Liver (tissue), 9 donors: Measurements from ENCODE around the gene CPN1. TPM values are rescaled to one million over a fixed set of nuclear protein-coding genes. Genes with fewer than 3 reads are reported as not detected.

Experiments
- DNase-seq: peaks from one replicate; pipeline ENCODE4 v3.0.0-alpha.2; 2017; ENCODE audit warnings: low spot score
- H3K27ac ChIP-seq, 2 donors: one replicate each; pipeline ENCODE4 v1.7.0; 2013; ENCODE audit warnings: inconsistent platforms in 2 of 2, low read length in 2 of 2, control low read depth in 1 of 2, low read depth in 1 of 2, mild to moderate bottlenecking in 1 of 2
- H3K27me3 ChIP-seq, 4 donors: one replicate each; pipeline versions ENCODE4 v1.6.1 to v1.7.0; 2013; ENCODE audit warnings: low read length in 3 of 4, inconsistent platforms in 1 of 4, mild to moderate bottlenecking in 1 of 4, moderate library complexity in 1 of 4; ENCODE audit not compliant: control insufficient read depth in 4 of 4, insufficient read depth in 4 of 4
- H3K36me3 ChIP-seq, 4 donors: one replicate each; pipeline versions ENCODE4 v1.6.1 to v1.7.0; 2013; ENCODE audit warnings: low read length in 3 of 4, mild to moderate bottlenecking in 3 of 4, low read depth in 1 of 4, moderate library complexity in 1 of 4; ENCODE audit not compliant: control insufficient read depth in 4 of 4, insufficient read depth in 3 of 4
- H3K4me1 ChIP-seq, 4 donors: one replicate each; pipeline versions ENCODE4 v1.6.1 to v1.7.0; 2013; ENCODE audit warnings: low read length in 3 of 4, mild to moderate bottlenecking in 3 of 4, moderate library complexity in 1 of 4; ENCODE audit not compliant: control insufficient read depth in 4 of 4, insufficient read depth in 4 of 4
- H3K4me3 ChIP-seq, 3 donors: one replicate each; pipeline versions ENCODE4 v1.6.1 to v1.7.0; 2013; ENCODE audit warnings: low read length in 3 of 3, control low read depth in 1 of 3, low read depth in 1 of 3, mild to moderate bottlenecking in 1 of 3
- H3K9ac ChIP-seq, 2 donors: one replicate each; pipeline ENCODE4 v1.7.0; 2013; ENCODE audit warnings: low read length in 2 of 2, mild to moderate bottlenecking in 2 of 2, moderate library complexity in 2 of 2, control low read depth in 1 of 2, low read depth in 1 of 2
- H3K9me3 ChIP-seq, 4 donors: one replicate each; pipeline versions ENCODE4 v1.6.1 to v1.7.0; 2013; ENCODE audit warnings: low read length in 3 of 4; ENCODE audit not compliant: control insufficient read depth in 4 of 4
- EGR1 ChIP-seq, 2 donors: IDR thresholded peaks; 2 replicates each; pipeline ENCODE4 v1.6.1; 2016 to 2018; ENCODE audit warnings: antibody characterized with exemption in 2 of 2, low read depth in 2 of 2
- FOXA1 ChIP-seq: IDR thresholded peaks from 2 replicates; pipeline ENCODE4 v1.6.1; 2016; ENCODE audit warnings: antibody characterized with exemption
- FOXA2 ChIP-seq: IDR thresholded peaks from 2 replicates; pipeline ENCODE4 v1.6.1; 2016; ENCODE audit warnings: antibody characterized with exemption
- HNF4A ChIP-seq, 2 donors: conservative IDR thresholded peaks; 2 replicates each; pipeline ENCODE4 v1.6.1; 2016; ENCODE audit warnings: antibody characterized with exemption in 2 of 2, mild to moderate bottlenecking in 2 of 2
- HNF4G ChIP-seq: IDR thresholded peaks from 2 replicates; pipeline ENCODE4 v1.6.1; 2016; ENCODE audit warnings: antibody characterized with exemption
- NR2F2 ChIP-seq: IDR thresholded peaks from 2 replicates; pipeline ENCODE4 v1.6.1; 2016; ENCODE audit warnings: antibody characterized with exemption
- RAD21 ChIP-seq, 2 donors: IDR thresholded peaks; 2 replicates each; pipeline ENCODE4 v1.6.1; 2016; ENCODE audit warnings: antibody characterized with exemption in 2 of 2, mild to moderate bottlenecking in 2 of 2
- RXRA ChIP-seq, 2 donors: IDR thresholded peaks; 2 replicates each; pipeline ENCODE4 v1.6.1; 2017 to 2018; ENCODE audit warnings: antibody characterized with exemption in 2 of 2, mild to moderate bottlenecking in 1 of 2
- SP1 ChIP-seq: IDR thresholded peaks from 2 replicates; pipeline ENCODE4 v1.6.1; 2018; ENCODE audit warnings: antibody characterized with exemption, mild to moderate bottlenecking
- TAF1 ChIP-seq: conservative IDR thresholded peaks from 2 replicates; pipeline ENCODE4 v1.6.1; 2016; ENCODE audit warnings: antibody characterized with exemption, mild to moderate bottlenecking
- YY1 ChIP-seq: IDR thresholded peaks from 2 replicates; pipeline ENCODE4 v1.6.1; 2016; ENCODE audit warnings: antibody characterized with exemption, mild to moderate bottlenecking
- WGBS: extraction: QIAGEN DNeasy Blood & Tissue Kit; methylation state at CpG from one replicate; pipeline ENCODE4 v1.1.7; 2013; 5-methylcytosine and 5-hydroxymethylcytosine counted together
- polyA plus RNA-seq, 2 donors: library from polyadenylated mRNA; stranded (reverse) in 1 of 2; unstranded in 1 of 2; fragments of 200-250 nt in 1 of 2; fragments of >200 nt in 1 of 2; fragmentation: Nextera tagmentation in 1 of 2; extraction: Ambion mirVana in 1 of 2; gene quantifications; one replicate each; pipeline versions ENCODE4 v1.2.1 to v1.2.3, GENCODE V29; 2013 to 2015
- total RNA-seq, 2 donors: library from RNA; depleted of rRNA; stranded (reverse); fragments of >200 nt; gene quantifications; one replicate each; pipeline ENCODE4 v1.2.3, GENCODE V29; 2014
- TF ChIP-seq, protein P1 (sequence below): IDR thresholded peaks from 2 replicates; pipeline ENCODE4 v1.6.1; 2016; ENCODE audit warnings: antibody characterized with exemption
- TF ChIP-seq, protein P2 (sequence below): IDR thresholded peaks from 2 replicates; pipeline ENCODE4 v1.6.1; 2016; ENCODE audit warnings: antibody characterized with exemption
- TF ChIP-seq, protein P3 (sequence below): fragments of 150-350 bp; IDR thresholded peaks from 2 replicates; pipeline ENCODE4 v1.5.1; 2017; ENCODE audit warnings: improper control_type of control experiment, low read depth, low read length; ENCODE audit not compliant: missing input control
- TF ChIP-seq, protein P4 (sequence below): IDR thresholded peaks from 2 replicates; pipeline ENCODE4 v1.6.1; 2016; ENCODE audit warnings: antibody characterized with exemption, mild to moderate bottlenecking
- TF ChIP-seq, protein P5 (sequence below): IDR thresholded peaks from 2 replicates; pipeline ENCODE4 v1.6.1; 2016; ENCODE audit warnings: antibody characterized with exemption
- donor health status: healthy.
- donor health status: healthy.
- donor health status: healthy.
- donor health status: healthy.
- donor health status: healthy.

CPN1 gene
- total and polyA plus RNA-seq, 4 donors = 30.4 to 119 (median 96.8) TPM

DNA sequence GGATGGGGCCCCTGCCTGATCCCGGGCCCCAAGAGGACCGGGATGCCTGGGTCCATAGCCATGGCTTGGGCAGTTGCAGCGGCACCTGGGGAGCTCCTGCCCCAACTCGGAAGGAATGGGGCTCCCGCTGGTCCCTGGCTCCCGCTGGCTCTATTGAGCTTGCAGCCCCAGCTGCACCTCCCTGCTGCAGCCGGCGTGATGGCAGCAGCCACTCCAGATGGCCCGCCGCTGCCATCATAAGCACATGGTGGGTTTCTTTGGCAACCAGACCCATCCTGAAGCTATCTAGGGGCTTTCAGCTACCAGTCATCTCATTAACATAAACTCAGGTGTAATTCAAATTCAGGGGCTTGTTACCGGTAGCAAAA, 60.8 kb downstream of the CPN1 start:
- DNase-seq = no peak
- Histone ChIP-seq H3K27me3 (no peaks in the 10 kb centered on the region), H3K4me3 (no peak overlapping the region), H3K4me1 (peaks cover 0 to 11% (median 3%) of the 10 kb centered on the region in 4 donors), H3K9ac (no peak overlapping the region), H3K27ac (no peak overlapping the region), H3K9me3 (no peaks in the 10 kb centered on the region), H3K36me3 (no peaks in the 10 kb centered on the region)
- 84% methylated on average over 11 of the region's 11 CpGs for WGBS
- TF ChIP-seq SP1 = no peak

DNA sequence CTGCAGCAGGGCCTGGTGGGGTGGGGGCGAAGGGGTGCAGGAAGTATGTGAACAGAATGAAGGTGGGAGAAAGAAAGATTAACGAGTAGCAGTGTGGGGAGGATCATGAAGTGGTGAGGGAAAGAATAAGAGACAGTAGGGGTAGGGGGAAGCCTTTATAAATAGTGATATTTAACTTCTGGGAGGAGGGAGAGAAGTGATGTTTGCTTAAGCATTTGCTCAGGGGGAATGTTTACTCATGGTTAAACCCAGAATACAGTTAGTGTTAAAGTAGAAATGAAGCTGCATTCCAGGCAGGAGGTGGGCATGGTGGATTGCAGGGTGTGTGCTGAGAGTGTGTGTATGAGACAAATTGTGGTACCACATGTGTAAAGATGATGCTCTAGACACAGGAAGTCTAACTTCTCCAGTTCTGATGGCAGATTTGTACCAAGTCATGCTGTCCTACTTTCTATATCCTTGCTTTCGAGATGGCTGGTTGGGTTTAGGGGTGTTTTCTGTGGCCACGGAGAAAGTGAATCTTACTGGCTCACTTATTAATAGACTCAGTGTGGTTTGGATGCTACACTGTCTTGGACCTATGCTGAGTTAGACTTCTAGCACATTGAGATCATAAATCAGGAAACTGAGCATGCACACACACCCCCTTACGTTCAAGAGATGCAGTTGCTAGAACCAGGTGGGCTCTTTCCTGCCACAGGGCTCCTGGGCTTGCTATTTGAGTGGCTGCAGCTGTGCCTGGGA, 61.4 kb downstream of the CPN1 start:
- TF ChIP-seq TAF1 (no peak), HNF4G (no peak), FOXA1 (no peak), YY1 (no peak), NR2F2 (no peak), RAD21 (IDR thresholded peaks at IDR 0.05) (no peak), EGR1 (IDR thresholded peaks at IDR 0.05; ENCODE audit: low read depth in 2 of 2) (no peak), HNF4A (conservative IDR thresholded peaks at IDR 0.05) (no peak), RXRA (IDR thresholded peaks at IDR 0.05) (no peak), FOXA2 (no peak)
- TF ChIP-seq, protein P1, sequence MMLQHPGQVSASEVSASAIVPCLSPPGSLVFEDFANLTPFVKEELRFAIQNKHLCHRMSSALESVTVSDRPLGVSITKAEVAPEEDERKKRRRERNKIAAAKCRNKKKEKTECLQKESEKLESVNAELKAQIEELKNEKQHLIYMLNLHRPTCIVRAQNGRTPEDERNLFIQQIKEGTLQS = no peak
- TF ChIP-seq, protein P2, sequence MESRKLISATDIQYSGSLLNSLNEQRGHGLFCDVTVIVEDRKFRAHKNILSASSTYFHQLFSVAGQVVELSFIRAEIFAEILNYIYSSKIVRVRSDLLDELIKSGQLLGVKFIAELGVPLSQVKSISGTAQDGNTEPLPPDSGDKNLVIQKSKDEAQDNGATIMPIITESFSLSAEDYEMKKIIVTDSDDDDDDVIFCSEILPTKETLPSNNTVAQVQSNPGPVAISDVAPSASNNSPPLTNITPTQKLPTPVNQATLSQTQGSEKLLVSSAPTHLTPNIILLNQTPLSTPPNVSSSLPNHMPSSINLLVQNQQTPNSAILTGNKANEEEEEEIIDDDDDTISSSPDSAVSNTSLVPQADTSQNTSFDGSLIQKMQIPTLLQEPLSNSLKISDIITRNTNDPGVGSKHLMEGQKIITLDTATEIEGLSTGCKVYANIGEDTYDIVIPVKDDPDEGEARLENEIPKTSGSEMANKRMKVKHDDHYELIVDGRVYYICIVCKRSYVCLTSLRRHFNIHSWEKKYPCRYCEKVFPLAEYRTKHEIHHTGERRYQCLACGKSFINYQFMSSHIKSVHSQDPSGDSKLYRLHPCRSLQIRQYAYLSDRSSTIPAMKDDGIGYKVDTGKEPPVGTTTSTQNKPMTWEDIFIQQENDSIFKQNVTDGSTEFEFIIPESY = no peak
- TF ChIP-seq, protein P3, sequence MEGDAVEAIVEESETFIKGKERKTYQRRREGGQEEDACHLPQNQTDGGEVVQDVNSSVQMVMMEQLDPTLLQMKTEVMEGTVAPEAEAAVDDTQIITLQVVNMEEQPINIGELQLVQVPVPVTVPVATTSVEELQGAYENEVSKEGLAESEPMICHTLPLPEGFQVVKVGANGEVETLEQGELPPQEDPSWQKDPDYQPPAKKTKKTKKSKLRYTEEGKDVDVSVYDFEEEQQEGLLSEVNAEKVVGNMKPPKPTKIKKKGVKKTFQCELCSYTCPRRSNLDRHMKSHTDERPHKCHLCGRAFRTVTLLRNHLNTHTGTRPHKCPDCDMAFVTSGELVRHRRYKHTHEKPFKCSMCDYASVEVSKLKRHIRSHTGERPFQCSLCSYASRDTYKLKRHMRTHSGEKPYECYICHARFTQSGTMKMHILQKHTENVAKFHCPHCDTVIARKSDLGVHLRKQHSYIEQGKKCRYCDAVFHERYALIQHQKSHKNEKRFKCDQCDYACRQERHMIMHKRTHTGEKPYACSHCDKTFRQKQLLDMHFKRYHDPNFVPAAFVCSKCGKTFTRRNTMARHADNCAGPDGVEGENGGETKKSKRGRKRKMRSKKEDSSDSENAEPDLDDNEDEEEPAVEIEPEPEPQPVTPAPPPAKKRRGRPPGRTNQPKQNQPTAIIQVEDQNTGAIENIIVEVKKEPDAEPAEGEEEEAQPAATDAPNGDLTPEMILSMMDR = no peak
- TF ChIP-seq, protein P4, sequence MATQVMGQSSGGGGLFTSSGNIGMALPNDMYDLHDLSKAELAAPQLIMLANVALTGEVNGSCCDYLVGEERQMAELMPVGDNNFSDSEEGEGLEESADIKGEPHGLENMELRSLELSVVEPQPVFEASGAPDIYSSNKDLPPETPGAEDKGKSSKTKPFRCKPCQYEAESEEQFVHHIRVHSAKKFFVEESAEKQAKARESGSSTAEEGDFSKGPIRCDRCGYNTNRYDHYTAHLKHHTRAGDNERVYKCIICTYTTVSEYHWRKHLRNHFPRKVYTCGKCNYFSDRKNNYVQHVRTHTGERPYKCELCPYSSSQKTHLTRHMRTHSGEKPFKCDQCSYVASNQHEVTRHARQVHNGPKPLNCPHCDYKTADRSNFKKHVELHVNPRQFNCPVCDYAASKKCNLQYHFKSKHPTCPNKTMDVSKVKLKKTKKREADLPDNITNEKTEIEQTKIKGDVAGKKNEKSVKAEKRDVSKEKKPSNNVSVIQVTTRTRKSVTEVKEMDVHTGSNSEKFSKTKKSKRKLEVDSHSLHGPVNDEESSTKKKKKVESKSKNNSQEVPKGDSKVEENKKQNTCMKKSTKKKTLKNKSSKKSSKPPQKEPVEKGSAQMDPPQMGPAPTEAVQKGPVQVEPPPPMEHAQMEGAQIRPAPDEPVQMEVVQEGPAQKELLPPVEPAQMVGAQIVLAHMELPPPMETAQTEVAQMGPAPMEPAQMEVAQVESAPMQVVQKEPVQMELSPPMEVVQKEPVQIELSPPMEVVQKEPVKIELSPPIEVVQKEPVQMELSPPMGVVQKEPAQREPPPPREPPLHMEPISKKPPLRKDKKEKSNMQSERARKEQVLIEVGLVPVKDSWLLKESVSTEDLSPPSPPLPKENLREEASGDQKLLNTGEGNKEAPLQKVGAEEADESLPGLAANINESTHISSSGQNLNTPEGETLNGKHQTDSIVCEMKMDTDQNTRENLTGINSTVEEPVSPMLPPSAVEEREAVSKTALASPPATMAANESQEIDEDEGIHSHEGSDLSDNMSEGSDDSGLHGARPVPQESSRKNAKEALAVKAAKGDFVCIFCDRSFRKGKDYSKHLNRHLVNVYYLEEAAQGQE = no peak
- TF ChIP-seq, protein P5, sequence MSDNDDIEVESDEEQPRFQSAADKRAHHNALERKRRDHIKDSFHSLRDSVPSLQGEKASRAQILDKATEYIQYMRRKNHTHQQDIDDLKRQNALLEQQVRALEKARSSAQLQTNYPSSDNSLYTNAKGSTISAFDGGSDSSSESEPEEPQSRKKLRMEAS = no peak
- no peaks in the 10 kb centered on the region for H3K27me3 ChIP-seq
- no peak for DNase-seq
- no peak overlapping the region for H3K4me3 ChIP-seq
- no peak overlapping the region for H3K27ac ChIP-seq
- H3K9me3 ChIP-seq = no peaks in the 10 kb centered on the region
- no peaks in the 10 kb centered on the region for H3K36me3 ChIP-seq
- 51% methylated on average over 5 of the region's 5 CpGs for WGBS
- peaks cover 0 to 11% (median 3%) of the 10 kb centered on the region in 4 donors for H3K4me1 ChIP-seq
- H3K9ac ChIP-seq = no peak overlapping the region
